H1 (cell line): ENCODE measurements around the gene ACRV1. TPM values are rescaled to one million over a fixed set of nuclear protein-coding genes. Genes with fewer than 3 reads are reported as not detected.

Experiments
- CTCF ChIA-PET: fragments of 300-600 bp; sonication (Branson Sonifier 250); formaldehyde crosslinking; loops from one replicate; lab custom pipeline; 2021; ENCODE audit not compliant: partially characterized antibody; lab: Charles Lee
- POLR2A ChIA-PET: fragments of 300-600 bp; sonication (Branson Sonifier 250); formaldehyde crosslinking; loops from one replicate; lab custom pipeline; 2021; ENCODE audit warnings: inconsistent platforms; ENCODE audit not compliant: partially characterized antibody; lab: Charles Lee
- DNase-seq, 2 experiments: peaks; one replicate each; pipeline versions ENCODE4 v3.0.0 to v3.0.0-alpha.2; 2010 to 2022; ENCODE audit warnings: low spot score in 2 of 2, low read depth in 1 of 2, mixed read lengths in 1 of 2
- FAIRE-seq: peaks from 2 replicates; lab custom pipeline; 2011; peaks lifted over from hg19 to GRCh38; lab: Jason Lieb, UNC
- H2AFZ ChIP-seq: 2 replicates; pipeline ENCODE4 v1.8.1; 2012; ENCODE audit warnings: low read length, inconsistent platforms
- H2AK5ac ChIP-seq: 2 replicates; pipeline ENCODE4 v1.6.1; 2013; ENCODE audit warnings: low read depth, low read length
- H2BK120ac ChIP-seq: replicated peaks from 2 replicates; pipeline ENCODE3; 2013; ENCODE audit warnings: low read depth, low read length, inconsistent platforms
- H2BK12ac ChIP-seq: 2 replicates; pipeline ENCODE4 v1.6.1; 2013; ENCODE audit warnings: low read depth, low read length
- H2BK15ac ChIP-seq: 2 replicates; pipeline ENCODE4 v1.6.1; 2013; ENCODE audit warnings: low read length
- H2BK20ac ChIP-seq: 2 replicates; pipeline ENCODE4 v1.6.1; 2013; ENCODE audit warnings: low read length
- H2BK5ac ChIP-seq: 2 replicates; pipeline ENCODE4 v1.6.1; 2013; ENCODE audit warnings: low read depth, low read length
- H3K14ac ChIP-seq: 2 replicates; pipeline ENCODE4 v1.6.1; 2013; ENCODE audit warnings: inconsistent platforms; ENCODE audit not compliant: insufficient read length
- H3K18ac ChIP-seq: 2 replicates; pipeline ENCODE4 v1.6.1; 2013; ENCODE audit warnings: low read length; ENCODE audit errors: extremely low read depth
- H3K23ac ChIP-seq: 2 replicates; pipeline ENCODE4 v1.6.1; 2013; ENCODE audit warnings: inconsistent platforms; ENCODE audit not compliant: insufficient read length
- H3K23me2 ChIP-seq: 2 replicates; pipeline ENCODE4 v1.6.1; 2013; ENCODE audit warnings: low read depth, low read length
- H3K27ac ChIP-seq: 2 replicates; pipeline ENCODE4 v1.6.1; 2011; ENCODE audit warnings: low read depth, low read length, inconsistent platforms
- H3K27me3 ChIP-seq, 4 experiments: replicated peaks in 1 of 4; 1 replicate in 1 of 4; 2 replicates in 3 of 4; pipeline versions ENCODE4 v1.6.1 to v1.8.1; 2011 to 2013; ENCODE audit warnings: low read length in 3 of 4, mild to moderate bottlenecking in 3 of 4, inconsistent platforms in 2 of 4, mixed read lengths in 2 of 4, moderate library complexity in 1 of 4; ENCODE audit not compliant: control insufficient read depth in 3 of 4, insufficient read depth in 3 of 4; ENCODE audit errors: extremely low read depth in 1 of 4
- H3K36me3 ChIP-seq, 4 experiments: 2 replicates each; pipeline versions ENCODE4 v1.6.1 to v1.8.1; 2011 to 2013; ENCODE audit warnings: mild to moderate bottlenecking in 4 of 4, low read length in 3 of 4, moderate library complexity in 2 of 4, control low read depth in 1 of 4, inconsistent platforms in 1 of 4; ENCODE audit not compliant: insufficient read depth in 4 of 4, control insufficient read depth in 2 of 4
- H3K4ac ChIP-seq: replicated peaks from 2 replicates; pipeline ENCODE3; 2013; ENCODE audit warnings: low read length, low read depth, mixed read lengths, inconsistent platforms; ENCODE audit not compliant: insufficient read length
- H3K4me1 ChIP-seq, 4 experiments: replicated peaks in 1 of 4; 1 replicate in 1 of 4; 2 replicates in 3 of 4; pipeline versions ENCODE4 v1.6.1 to v1.8.1; 2011 to 2013; ENCODE audit warnings: low read length in 3 of 4, inconsistent platforms in 2 of 4, mixed read lengths in 1 of 4; ENCODE audit not compliant: insufficient read depth in 4 of 4, control insufficient read depth in 3 of 4
- H3K4me2 ChIP-seq, 2 experiments: 2 replicates each; pipeline versions ENCODE4 v1.6.1 to v1.8.1; 2011 to 2013; ENCODE audit warnings: low read depth in 2 of 2, low read length in 2 of 2, control low read depth in 1 of 2, inconsistent platforms in 1 of 2, mild to moderate bottlenecking in 1 of 2; ENCODE audit not compliant: insufficient read depth in 1 of 2
- H3K4me3 ChIP-seq, 4 experiments: fragments of 200-600, 300-600 bp in 1 of 4; sonication (generic), shearing (Covaris generic), sonication (Bioruptor Twin) in 1 of 4; 2 replicates each; pipeline versions ENCODE4 v1.5.1 to v1.8.1; 2011 to 2016; ENCODE audit warnings: low read length in 4 of 4, low read depth in 3 of 4, control low read depth in 2 of 4, inconsistent platforms in 2 of 4, mild to moderate bottlenecking in 2 of 4, mixed read lengths in 1 of 4, moderate library complexity in 1 of 4; ENCODE audit not compliant: insufficient read depth in 2 of 4; ENCODE audit errors: extremely low read depth in 1 of 4
- H3K56ac ChIP-seq: replicated peaks from 2 replicates; pipeline ENCODE3; 2013; ENCODE audit warnings: low read depth, mild to moderate bottlenecking, mixed read lengths, low read length, inconsistent platforms; ENCODE audit not compliant: insufficient read length
- H3K79me1 ChIP-seq: 2 replicates; pipeline ENCODE4 v1.6.1; 2013; ENCODE audit warnings: low read depth, low read length, control low read depth
- H3K79me2 ChIP-seq, 2 experiments: 2 replicates each; pipeline versions ENCODE4 v1.6.1 to v1.8.1; 2012 to 2013; ENCODE audit warnings: low read length in 2 of 2, mild to moderate bottlenecking in 2 of 2, inconsistent platforms in 1 of 2; ENCODE audit not compliant: insufficient read depth in 2 of 2, control insufficient read depth in 1 of 2
- H3K9ac ChIP-seq, 4 experiments: replicated peaks in 1 of 4; 1 replicate in 1 of 4; 2 replicates in 3 of 4; pipeline versions ENCODE4 v1.6.1 to v1.8.1; 2011 to 2013; ENCODE audit warnings: low read depth in 3 of 4, low read length in 3 of 4, control low read depth in 2 of 4, mild to moderate bottlenecking in 2 of 4, moderate library complexity in 2 of 4, inconsistent platforms in 1 of 4; ENCODE audit errors: extremely low read depth in 1 of 4
- H3K9me3 ChIP-seq, 2 experiments: 2 replicates each; pipeline versions ENCODE4 v1.6.1 to v1.8.1; 2012 to 2013; ENCODE audit warnings: mild to moderate bottlenecking in 2 of 2, moderate library complexity in 2 of 2, control low read depth in 1 of 2, inconsistent platforms in 1 of 2, low read depth in 1 of 2, low read length in 1 of 2, mixed read lengths in 1 of 2; ENCODE audit not compliant: insufficient read depth in 2 of 2
- H4K20me1 ChIP-seq, 2 experiments: replicated peaks in 1 of 2; 2 replicates each; pipeline versions ENCODE3 to v1.8.1; 2011 to 2013; ENCODE audit warnings: inconsistent platforms in 2 of 2, low read length in 2 of 2, mild to moderate bottlenecking in 1 of 2; ENCODE audit not compliant: insufficient read depth in 2 of 2, control insufficient read depth in 1 of 2
- H4K5ac ChIP-seq: 2 replicates; pipeline ENCODE4 v1.6.1; 2013; ENCODE audit warnings: low read length, low read depth, mixed read lengths, inconsistent platforms; ENCODE audit not compliant: insufficient read length
- H4K8ac ChIP-seq: 2 replicates; pipeline ENCODE4 v1.8.0; 2013; ENCODE audit warnings: mild to moderate bottlenecking, moderate library complexity, low read length, inconsistent platforms; ENCODE audit not compliant: insufficient read depth; ENCODE audit errors: extremely low read depth
- H4K91ac ChIP-seq: replicated peaks from 2 replicates; pipeline ENCODE3; 2013; ENCODE audit warnings: low read length, mixed read lengths, inconsistent platforms; ENCODE audit not compliant: insufficient read length
- BCL11A ChIP-seq, 2 experiments: IDR thresholded peaks; one replicate each; pipeline ENCODE4 v1.6.1; 2011; ENCODE audit warnings: low read depth in 2 of 2, low read length in 2 of 2, mild to moderate bottlenecking in 2 of 2
- CEBPB ChIP-seq: IDR thresholded peaks from 2 replicates; pipeline ENCODE4 v1.6.1; 2012; ENCODE audit warnings: low read depth, low read length
- JUND ChIP-seq: IDR thresholded peaks from 2 replicates; pipeline ENCODE4 v1.6.1; 2011; ENCODE audit warnings: mild to moderate bottlenecking, improper control_type of control experiment, low read length
- WGBS, 2 experiments: shearing (Covaris generic) in 1 of 2; methylation state at CpG; one replicate each; pipeline versions ENCODE4 v1.1.6 to v1.1.7; 2013 to 2015; ENCODE audit warnings: low lambda C conversion rate in 2 of 2, mixed read lengths in 2 of 2, inconsistent platforms in 1 of 2, low coverage in 1 of 2, missing lambda C conversion rate in 1 of 2; ENCODE audit not compliant: insufficient replicate concordance in 2 of 2, insufficient coverage in 1 of 2, insufficient read length in 1 of 2; ENCODE audit errors: extremely low coverage in 1 of 2, missing lambda C conversion rate in 1 of 2; 5-methylcytosine and 5-hydroxymethylcytosine counted together
- polyA plus RNA-seq, 7 experiments: library from polyadenylated mRNA; depleted of rRNA in 3 of 7; stranded (reverse) in 5 of 7; unstranded in 2 of 7; fragments of >200 nt in 5 of 7; fragments of 200-250 nt in 2 of 7; gene quantifications; 1 replicate in 5 of 7; 2 replicates in 1 of 7; 4 replicates in 1 of 7; pipeline versions ENCODE4 v1.2.1 to v1.2.3, GENCODE V29; 2011 to 2013; ENCODE audit warnings: missing spikeins in 2 of 7, mixed read lengths in 2 of 7
- total RNA-seq: library from RNA; stranded (reverse); fragmentation: NEBNext Ultra II Directional; extraction: Animal tissue kit (Norgen Biotek cat#: 25700); gene quantifications from 2 replicates; pipeline ENCODE4 v1.2.1, GENCODE V29; 2021

ACRV1 gene
- total and polyA plus RNA-seq, 2 of the 8 experiments (the other 6 are each of a cell fraction or from before 2014, with no cell fraction given) = 0.06 TPM; not detected in 1

DNA sequence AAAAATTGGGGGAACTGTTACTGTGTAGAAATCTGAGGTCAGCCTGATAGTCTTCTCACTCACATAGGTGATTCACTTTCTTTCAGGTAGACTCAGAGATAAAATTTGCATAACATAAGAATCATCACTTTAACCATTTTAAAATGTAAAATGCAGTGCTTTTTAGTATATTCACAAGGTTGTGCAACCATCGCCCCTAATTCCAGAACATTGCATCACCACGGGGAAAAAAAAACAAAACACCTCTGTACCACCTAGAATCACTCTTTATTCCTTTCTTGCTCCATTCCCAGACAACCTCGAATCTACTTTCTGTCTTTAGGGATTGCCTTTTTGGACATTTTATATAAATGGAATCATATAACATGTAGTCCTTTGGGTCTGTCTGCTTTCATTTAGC lies 34.8 kb downstream of the ACRV1 start:
- Histone ChIP-seq H3K56ac (no peak overlapping the region), H2AK5ac (no peak overlapping the region), H3K4me2 (no peak overlapping the region), H3K23ac (no peak overlapping the region), H3K9ac (no peak overlapping the region), H3K14ac (no peak overlapping the region), H3K79me2 (peaks cover 0 to 36% of the 10 kb centered on the region in 2 experiments; a peak in 2 of 4 replicates), H2BK5ac (no peak overlapping the region), H3K36me3 (peaks cover 13 to 73% (median 44%) of the 10 kb centered on the region in 4 experiments), H4K91ac (no peak overlapping the region), H4K20me1 (peaks cover 0 to 1% of the 10 kb centered on the region in 2 experiments), H3K23me2 (no peaks in the 10 kb centered on the region), H3K4me1 (no peaks in the 10 kb centered on the region), H4K8ac (no peak overlapping the region), H3K27me3 (no peaks in the 10 kb centered on the region), H2AFZ (no peak overlapping the region), H2BK15ac (no peak overlapping the region), H3K4ac (no peak overlapping the region), H3K9me3 (no peaks in the 10 kb centered on the region), H3K18ac (no peak overlapping the region), H2BK12ac (no peak overlapping the region), H3K79me1 (0 out of 2 replicates have a peak, but pooled peaks cover 3% of the 10 kb centered on the region), H3K4me3 (no peak overlapping the region), H2BK120ac (no peak overlapping the region), H4K5ac (no peak overlapping the region), H2BK20ac (no peak overlapping the region), H3K27ac (no peak overlapping the region)
- POLR2A ChIA-PET = interaction anchor here (2.3 kb wide), 1 partner anchor 21 kb away, joined by 7 read pairs; the partner anchor contains the start of gene CHEK1
- CTCF ChIA-PET = no interaction called here
- DNase-seq = no peak
- 94% methylated on average over 3 of the region's 3 CpGs; no CpG with 5 or more reads in 1 of the 2 experiments for WGBS, 2 experiments
- no peak for TF ChIP-seq BCL11A (IDR thresholded peaks at IDR 0.05; ENCODE audit: low read depth in 2 of 2, low read length in 2 of 2)
- no peak for TF ChIP-seq JUND
- 0 out of 2 replicates have a peak, but pooled peaks have one; percentile 48 for TF ChIP-seq CEBPB
- no peak for FAIRE-seq
